Thyroid gland (tissue), 4 donors: ENCODE measurements around the gene A4GALT.

Source experiments
- CTCF ChIP-seq, 6 experiments: fragments of 200-600 bp in 3 of 6; fragments of 450-650 bp in 3 of 6; sonication (generic) in 3 of 6; IDR thresholded peaks; one replicate each; pipeline ENCODE4 v1.5.1; 2016 to 2019; ENCODE audit warnings: antibody characterized with exemption in 6 of 6, mild to moderate bottlenecking in 2 of 6, inconsistent platforms in 1 of 6, moderate library complexity in 1 of 6
- POLR2A ChIP-seq, 2 donors: fragments of 450-650 bp; IDR thresholded peaks; one replicate each; pipeline ENCODE4 v1.6.1; 2017; ENCODE audit warnings: antibody characterized with exemption in 2 of 2, mild to moderate bottlenecking in 2 of 2, moderate library complexity in 1 of 2

GRCh38 chr22:42655693-42656092 is 65.0 kb downstream of the A4GALT start:
- TF ChIP-seq CTCF (IDR thresholded peaks at IDR 0.05) (no peak), POLR2A (IDR thresholded peaks at IDR 0.05) (no peak)
